Loucy (cell line): ENCODE data around the gene LRP2BP.

Source experiments
- H2AFZ ChIP-seq: fragments of 200-600 bp; sonication (generic); 2 replicates; pipeline ENCODE4 v1.6.0; 2016; ENCODE audit warnings: antibody characterized with exemption, mild to moderate bottlenecking, low read length, moderate library complexity
- H3F3A ChIP-seq: fragments of 200-600 bp; 2 replicates; pipeline ENCODE4 v1.6.0; 2016; ENCODE audit warnings: antibody characterized with exemption, low read depth, mild to moderate bottlenecking
- H3K27me3 ChIP-seq: fragments of 200-600 bp; sonication (generic); 2 replicates; pipeline ENCODE4 v1.6.1; 2014; ENCODE audit warnings: low read length, mild to moderate bottlenecking; ENCODE audit not compliant: insufficient read depth, poor library complexity, severe bottlenecking
- H3K36me3 ChIP-seq: fragments of 200-600 bp; sonication (generic); 2 replicates; pipeline ENCODE4 v1.6.1; 2016; ENCODE audit warnings: low read length; ENCODE audit not compliant: insufficient read depth
- H3K4me1 ChIP-seq: fragments of 200-600 bp; sonication (generic); 2 replicates; pipeline ENCODE4 v1.5.1; 2014; ENCODE audit warnings: low read length, mild to moderate bottlenecking; ENCODE audit not compliant: insufficient read depth, poor library complexity, severe bottlenecking
- H3K4me2 ChIP-seq: fragments of 200-600 bp; sonication (generic); 2 replicates; pipeline ENCODE4 v1.6.0; 2014; ENCODE audit warnings: antibody characterized with exemption, low read length, low read depth, mild to moderate bottlenecking; ENCODE audit not compliant: poor library complexity, severe bottlenecking
- H3K4me3 ChIP-seq: fragments of 200-600 bp; sonication (generic); 2 replicates; pipeline ENCODE4 v1.5.1; 2014; ENCODE audit warnings: low read length, mild to moderate bottlenecking, mixed read lengths; ENCODE audit not compliant: poor library complexity, severe bottlenecking
- H3K79me2 ChIP-seq: fragments of 200-600 bp; sonication (generic); 2 replicates; pipeline ENCODE4 v1.6.1; 2014; ENCODE audit warnings: low read length; ENCODE audit not compliant: insufficient read depth
- H3K9ac ChIP-seq: fragments of 200-600 bp; sonication (generic); 2 replicates; pipeline ENCODE4 v1.6.0; 2014; ENCODE audit warnings: mild to moderate bottlenecking, low read depth, low read length, moderate library complexity; ENCODE audit not compliant: poor library complexity, severe bottlenecking
- H3K9me2 ChIP-seq: fragments of 200-600 bp; sonication (generic); replicated peaks from 2 replicates; pipeline ENCODE4 v1.6.1; 2016; ENCODE audit warnings: low read depth, low read length, mixed read lengths
- H3K9me3 ChIP-seq: fragments of 200-600 bp; sonication (generic); 2 replicates; pipeline ENCODE4 v1.6.1; 2014; ENCODE audit warnings: mild to moderate bottlenecking, antibody characterized with exemption, low read length, low read depth; ENCODE audit not compliant: insufficient read depth
- H4K20me1 ChIP-seq: fragments of 200-600 bp; sonication (generic); 2 replicates; pipeline ENCODE4 v1.6.0; 2014; ENCODE audit warnings: antibody characterized with exemption, low read length, mild to moderate bottlenecking; ENCODE audit not compliant: insufficient read depth, poor library complexity, severe bottlenecking
- EZH2phosphoT487 ChIP-seq: fragments of 200-600 bp; IDR thresholded peaks from 2 replicates; pipeline ENCODE4 v1.6.1; 2018; ENCODE audit warnings: antibody characterized with exemption, mild to moderate bottlenecking, moderate library complexity, borderline replicate concordance
- TF ChIP-seq, protein P1 (sequence below): fragments of 200-600 bp; sonication (generic); conservative IDR thresholded peaks from 2 replicates; pipeline ENCODE4 v1.5.1; 2014; ENCODE audit warnings: mild to moderate bottlenecking, antibody characterized with exemption, low read length

LRP2BP gene

DNA sequence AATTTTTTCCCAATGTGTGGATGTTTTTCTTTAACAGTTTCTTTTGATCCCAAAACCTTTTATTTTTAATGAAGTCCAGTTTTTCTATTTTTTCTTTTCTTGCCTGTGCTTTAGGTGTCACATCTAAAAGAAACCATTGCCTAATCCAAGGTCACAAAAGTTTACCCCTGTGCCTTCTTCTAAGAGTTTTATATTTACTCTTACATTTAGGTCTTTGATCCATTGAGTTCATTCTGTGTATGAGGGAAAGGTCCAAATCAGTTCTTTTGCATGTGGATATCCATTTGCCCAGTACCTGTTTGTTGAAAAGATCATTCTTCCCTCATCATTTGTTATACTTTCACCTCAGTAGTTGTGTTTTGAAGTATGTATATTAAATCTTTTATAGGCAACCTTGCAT lies 13.0 kb downstream of the LRP2BP start:
- H3K9ac ChIP-seq = no peak overlapping the region
- H2AFZ ChIP-seq = no peak overlapping the region
- TF ChIP-seq, protein P1, sequence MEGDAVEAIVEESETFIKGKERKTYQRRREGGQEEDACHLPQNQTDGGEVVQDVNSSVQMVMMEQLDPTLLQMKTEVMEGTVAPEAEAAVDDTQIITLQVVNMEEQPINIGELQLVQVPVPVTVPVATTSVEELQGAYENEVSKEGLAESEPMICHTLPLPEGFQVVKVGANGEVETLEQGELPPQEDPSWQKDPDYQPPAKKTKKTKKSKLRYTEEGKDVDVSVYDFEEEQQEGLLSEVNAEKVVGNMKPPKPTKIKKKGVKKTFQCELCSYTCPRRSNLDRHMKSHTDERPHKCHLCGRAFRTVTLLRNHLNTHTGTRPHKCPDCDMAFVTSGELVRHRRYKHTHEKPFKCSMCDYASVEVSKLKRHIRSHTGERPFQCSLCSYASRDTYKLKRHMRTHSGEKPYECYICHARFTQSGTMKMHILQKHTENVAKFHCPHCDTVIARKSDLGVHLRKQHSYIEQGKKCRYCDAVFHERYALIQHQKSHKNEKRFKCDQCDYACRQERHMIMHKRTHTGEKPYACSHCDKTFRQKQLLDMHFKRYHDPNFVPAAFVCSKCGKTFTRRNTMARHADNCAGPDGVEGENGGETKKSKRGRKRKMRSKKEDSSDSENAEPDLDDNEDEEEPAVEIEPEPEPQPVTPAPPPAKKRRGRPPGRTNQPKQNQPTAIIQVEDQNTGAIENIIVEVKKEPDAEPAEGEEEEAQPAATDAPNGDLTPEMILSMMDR = no peak
- no peak for TF ChIP-seq EZH2phosphoT487
- H3K36me3 ChIP-seq = no peaks in the 10 kb centered on the region
- H3K4me1 ChIP-seq = peaks cover 18% of the 10 kb centered on the region
- peaks cover 11% of the 10 kb centered on the region for H3K27me3 ChIP-seq
- no peaks in the 10 kb centered on the region for H3K9me2 ChIP-seq
- H3K9me3 ChIP-seq = peaks cover 7% of the 10 kb centered on the region; the same call in 1 of the 2 replicates
- no peaks in the 10 kb centered on the region for H4K20me1 ChIP-seq
- H3F3A ChIP-seq = no peaks in the 10 kb centered on the region
- no peak overlapping the region for H3K4me2 ChIP-seq
- H3K79me2 ChIP-seq = no peaks in the 10 kb centered on the region
- no peak overlapping the region for H3K4me3 ChIP-seq

GRCh38 chr4:185381288-185382196 lies 14.2 kb downstream of the LRP2BP start:
- Histone ChIP-seq H3K4me1 (peaks cover 18% of the 10 kb centered on the region), H3F3A (no peaks in the 10 kb centered on the region), H3K36me3 (no peaks in the 10 kb centered on the region), H3K9ac (no peak overlapping the region), H3K9me3 (peaks cover 7% of the 10 kb centered on the region; the same call in 1 of the 2 replicates), H4K20me1 (no peaks in the 10 kb centered on the region), H2AFZ (no peak overlapping the region), H3K27me3 (peaks cover 11% of the 10 kb centered on the region), H3K4me3 (no peak overlapping the region), H3K9me2 (no peaks in the 10 kb centered on the region), H3K4me2 (no peak overlapping the region), H3K79me2 (no peaks in the 10 kb centered on the region)
- no peak for TF ChIP-seq EZH2phosphoT487
- TF ChIP-seq, protein P1 = no peak

- Histone ChIP-seq H2AFZ (no peak overlapping the region), H3K27me3 (peaks cover 11% of the 10 kb centered on the region), H3K9me3 (peaks cover 7% of the 10 kb centered on the region; the same call in 1 of the 2 replicates), H3K9me2 (no peaks in the 10 kb centered on the region), H3K79me2 (no peaks in the 10 kb centered on the region), H3K4me3 (no peak overlapping the region), H3K36me3 (no peaks in the 10 kb centered on the region), H3F3A (no peaks in the 10 kb centered on the region), H3K4me2 (no peak overlapping the region), H3K4me1 (peaks cover 10% of the 10 kb centered on the region), H3K9ac (no peak overlapping the region), H4K20me1 (no peaks in the 10 kb centered on the region)
- TF ChIP-seq, protein P1 = no peak
- TF ChIP-seq EZH2phosphoT487 = no peak
Observed at GRCh38 chr4:185380320-185380719, 15.4 kb downstream of the LRP2BP start.
